ENCODE results near the gene RNF152. TPM values are rescaled to one million over a fixed set of nuclear protein-coding genes. Genes with fewer than 3 reads are reported as not detected.

RNF152 gene
- polyA plus RNA-seq, 5 donors, result 10.5 to 15.0 (median 11.7) TPM

DNA sequence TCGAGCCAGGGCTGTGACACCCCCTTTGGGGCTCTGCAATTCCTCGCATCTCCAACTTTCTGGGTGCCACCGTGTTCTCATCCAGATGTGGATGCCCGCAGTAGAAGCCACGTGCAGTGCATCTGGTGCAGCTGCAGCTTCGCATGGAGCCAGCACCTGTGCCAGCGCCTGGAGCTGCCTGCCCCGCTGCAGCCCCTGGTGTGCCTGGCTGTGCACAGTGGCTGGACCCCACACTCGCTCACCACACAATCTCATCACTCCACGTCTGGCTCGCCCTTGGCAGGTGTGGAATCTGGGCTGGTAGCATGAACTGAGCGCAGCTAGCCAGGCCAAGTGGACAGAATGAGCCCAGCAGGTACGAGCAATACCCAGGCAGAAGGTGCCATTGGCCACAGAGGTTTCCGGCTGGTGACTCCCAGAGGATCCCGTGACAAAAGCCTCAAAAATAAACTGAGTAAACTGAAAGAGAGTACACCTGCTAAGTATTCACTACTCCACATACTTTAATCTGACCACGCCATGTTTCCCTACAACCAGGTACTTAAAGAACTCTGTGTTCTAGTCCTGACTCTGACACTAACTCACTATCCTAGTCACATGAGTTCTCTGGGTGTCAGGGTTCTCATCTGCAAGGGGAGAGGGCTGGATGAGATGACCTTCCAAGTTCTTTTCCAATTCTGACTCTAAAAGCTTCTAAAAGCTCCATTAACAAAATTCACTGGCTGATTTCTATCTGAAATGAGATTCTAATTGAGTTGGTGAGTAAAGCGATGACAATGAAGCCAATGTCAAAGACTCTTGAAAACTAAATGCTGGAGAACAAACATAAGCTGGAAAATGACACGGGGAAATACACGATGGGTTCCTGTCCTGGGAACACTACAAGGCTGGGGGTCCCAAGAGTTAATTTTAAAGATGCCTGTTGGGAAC, 37.1 kb downstream of the RNF152 start:
- DNase-seq, result no peak

DNA sequence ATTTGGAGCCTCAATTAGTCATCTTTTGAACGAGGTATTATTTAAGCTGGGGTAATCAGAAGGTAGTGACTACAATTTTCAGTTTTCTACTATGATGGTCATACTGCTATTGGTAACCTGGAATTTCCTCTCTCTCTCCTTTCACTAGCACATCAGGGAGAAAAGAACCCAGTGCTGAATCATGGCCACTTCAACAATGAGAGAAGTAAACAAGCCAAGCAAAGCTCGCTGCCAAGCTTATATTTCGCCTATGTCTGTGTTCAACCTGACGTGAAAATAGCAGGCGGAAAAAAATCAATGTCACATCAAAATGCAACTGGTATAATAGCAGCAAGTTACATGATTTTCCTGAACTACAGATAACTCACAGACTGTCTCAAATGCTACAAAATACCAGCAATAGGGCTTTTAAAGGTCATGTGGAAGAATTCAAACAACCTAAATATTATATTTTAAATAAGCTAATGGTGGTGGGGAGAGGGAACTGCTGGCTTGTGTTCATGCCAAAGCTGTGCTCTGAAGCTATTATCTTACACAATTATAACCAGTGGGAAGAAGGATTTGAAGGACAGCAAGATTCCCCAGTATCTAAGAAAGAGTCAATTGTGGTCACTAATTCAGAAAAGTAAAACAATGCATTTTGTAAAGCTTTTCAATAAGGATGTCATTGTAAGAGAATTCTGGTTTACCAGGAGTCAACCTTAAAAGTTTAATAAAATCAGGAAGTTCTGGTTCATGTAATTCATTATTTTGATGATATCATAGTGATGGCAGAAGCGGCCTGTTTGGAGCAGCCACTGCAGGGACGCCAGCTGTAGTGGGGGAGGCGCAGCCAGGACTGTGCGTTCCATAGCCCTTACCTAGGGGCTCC, 38.0 kb downstream of the RNF152 start:
- no peak for DNase-seq

DNA sequence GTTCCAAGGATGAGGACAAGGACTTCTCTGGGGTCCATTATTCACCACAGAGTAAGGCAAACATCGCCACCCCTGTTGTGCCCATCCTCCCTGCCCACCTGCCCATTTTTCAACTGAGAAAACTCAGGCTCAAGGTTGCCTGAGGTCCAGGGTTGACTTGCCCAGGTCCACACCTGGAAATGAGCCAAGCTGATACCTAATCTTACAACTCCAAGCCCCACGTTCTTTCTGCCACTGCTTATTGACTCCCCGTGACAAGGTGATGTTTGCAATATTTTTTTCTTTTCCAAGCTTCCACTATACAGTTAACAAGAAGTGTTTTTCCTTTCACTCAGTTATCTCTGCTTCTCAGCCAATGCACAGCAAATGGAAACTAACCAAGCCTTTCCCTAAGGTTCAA, 39.0 kb downstream of the RNF152 start:
- no peak for DNase-seq

DNA sequence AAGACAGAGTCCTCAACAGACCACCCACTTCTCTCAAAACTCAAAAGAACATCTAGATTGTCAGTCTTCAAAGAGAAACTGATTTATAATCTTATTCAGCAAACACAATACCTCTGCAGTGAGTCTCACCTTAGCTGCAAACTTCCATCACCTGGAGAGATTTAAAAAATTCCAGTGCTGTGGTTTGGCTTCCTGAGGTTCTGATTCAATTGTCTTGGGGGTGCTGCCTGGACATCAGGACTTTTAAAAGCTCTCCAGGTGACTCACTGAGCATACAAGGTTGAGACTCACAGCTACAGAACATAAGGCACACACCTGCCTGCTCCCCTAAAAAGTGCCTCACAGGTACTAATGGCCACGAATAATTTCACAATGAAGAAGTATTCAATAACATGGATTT, 40.3 kb downstream of the RNF152 start:
- no peak for DNase-seq

DNA sequence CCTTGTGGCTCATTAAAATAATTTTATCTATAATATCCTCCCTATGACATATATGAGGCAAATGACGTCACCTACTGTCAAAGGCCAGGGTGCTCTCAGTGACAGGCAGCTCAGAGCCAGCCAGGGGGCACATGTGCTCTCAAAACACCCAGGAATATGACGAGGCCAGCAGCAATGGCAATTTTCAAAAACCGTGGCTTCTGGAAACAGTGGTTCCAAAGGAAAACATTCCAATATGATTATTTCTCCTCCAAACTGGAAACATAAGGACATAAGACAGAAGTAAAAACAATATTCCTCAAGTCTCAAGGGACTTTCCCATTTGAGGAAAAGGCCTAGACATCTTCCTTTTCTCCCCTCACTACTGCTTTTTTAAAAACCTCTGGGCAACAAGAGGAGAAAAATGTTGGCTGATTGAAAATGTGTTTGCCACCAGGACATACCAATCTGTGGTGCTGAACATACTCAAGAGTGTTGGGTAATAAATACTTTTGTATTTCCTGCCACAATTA, 40.8 kb downstream of the RNF152 start:
- no peak for DNase-seq

DNA sequence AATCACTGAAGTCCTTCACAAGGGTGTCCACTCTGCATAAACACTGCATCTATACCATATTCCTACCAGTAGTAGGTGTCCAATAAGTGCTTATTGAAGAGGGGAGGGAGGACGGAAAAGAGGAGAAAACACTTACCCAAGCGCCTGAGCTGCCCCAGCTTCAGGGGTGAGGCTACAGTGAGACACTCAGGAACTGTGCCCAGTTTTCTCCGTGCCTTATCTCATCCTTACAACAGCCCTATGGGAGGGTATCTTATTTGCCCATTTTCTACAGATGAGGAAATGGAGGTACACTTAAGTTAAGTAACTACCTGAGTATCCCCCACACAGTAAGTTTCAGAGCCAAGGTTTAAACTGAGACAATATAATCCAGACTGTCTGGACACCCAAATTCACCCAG, 41.5 kb downstream of the RNF152 start:
- no peak for DNase-seq

DNA sequence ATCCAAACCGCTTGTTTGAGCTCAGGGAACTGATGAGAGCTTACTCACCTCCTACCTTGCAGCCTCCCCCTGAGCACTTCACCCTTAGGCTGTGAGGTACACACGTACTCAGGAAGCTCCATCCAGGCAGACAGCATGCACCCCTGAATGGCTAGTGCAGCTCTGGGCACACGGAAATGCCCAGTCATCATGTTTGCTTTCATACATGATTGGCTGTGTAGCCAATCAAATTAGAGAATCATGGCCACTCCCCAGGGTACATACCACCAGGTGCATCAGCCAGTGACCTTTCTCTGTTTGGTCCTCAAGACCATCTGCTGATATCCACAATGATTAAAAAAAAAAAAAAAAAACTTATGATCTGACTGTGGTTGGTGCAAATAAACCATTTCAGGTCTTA, 42.1 kb downstream of the RNF152 start:
- DNase-seq, result no peak

DNA sequence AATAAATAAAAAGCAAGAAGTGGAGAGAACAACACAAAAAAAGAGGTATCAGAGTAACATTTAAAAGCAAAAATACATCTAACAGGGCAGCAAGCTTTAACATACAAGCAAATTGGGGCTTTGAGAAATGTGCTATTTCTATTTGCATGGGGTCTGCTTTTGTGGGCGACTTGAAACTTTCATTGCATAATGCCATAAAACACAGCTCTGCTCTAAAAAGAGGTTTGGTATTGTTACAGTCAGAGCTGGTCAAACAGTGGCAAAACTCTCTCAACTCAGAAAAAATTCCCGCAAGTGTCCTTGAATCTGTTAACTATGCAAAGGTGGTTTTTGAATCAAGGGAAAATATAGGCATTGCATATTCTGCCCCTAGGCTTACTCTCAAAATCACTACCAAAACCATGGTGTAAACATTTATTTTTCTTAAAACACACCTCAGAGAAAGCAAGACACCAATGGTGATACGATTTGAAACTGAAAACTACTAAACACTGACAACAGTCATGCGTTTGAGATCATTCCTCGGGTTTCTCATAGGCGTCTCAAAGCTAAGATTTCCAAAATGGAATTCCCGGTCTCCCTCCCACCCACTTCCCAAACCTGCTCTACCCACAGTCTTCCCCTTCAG, 45.5 kb downstream of the RNF152 start:
- DNase-seq, result no peak

DNA sequence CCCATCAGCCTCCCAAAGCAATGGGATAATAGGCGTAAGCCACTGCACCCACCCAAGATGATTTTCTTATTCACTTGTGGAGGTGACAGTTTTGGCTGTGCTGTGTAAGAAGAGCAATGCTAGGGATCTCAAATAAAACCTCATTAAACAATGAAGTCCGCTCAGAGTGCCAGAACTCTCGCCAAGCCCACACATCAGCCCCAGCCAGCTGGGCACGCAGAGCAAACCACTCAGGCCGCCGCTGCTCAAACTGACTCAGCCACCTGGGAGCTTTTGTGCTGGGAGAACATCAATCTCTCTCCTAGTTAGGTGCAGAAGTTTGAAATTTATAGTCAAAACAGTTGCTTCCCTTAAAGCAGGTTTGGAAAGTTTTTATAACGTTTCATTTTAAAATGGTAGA, 47.6 kb downstream of the RNF152 start:
- DNase-seq, result no peak

DNA sequence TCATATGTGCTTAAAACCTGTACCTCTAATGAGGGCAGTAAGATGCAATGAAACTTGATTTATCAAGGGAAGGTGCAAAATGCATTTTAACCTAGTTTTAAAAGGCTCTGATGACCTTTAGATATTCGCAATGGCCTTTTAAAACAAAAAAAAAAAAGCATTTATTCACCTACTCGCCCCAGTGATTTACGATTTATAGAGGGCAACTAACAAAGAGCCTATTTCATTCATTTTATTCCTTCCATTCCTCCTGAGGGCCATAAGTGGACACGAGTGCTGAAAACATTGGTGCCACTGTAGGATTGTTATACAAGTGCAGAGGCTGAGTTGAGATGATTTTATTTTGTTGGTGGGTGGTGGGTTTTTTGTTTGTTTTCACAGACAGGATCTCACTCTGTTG, 48.1 kb downstream of the RNF152 start:
- no peak for DNase-seq

DNA sequence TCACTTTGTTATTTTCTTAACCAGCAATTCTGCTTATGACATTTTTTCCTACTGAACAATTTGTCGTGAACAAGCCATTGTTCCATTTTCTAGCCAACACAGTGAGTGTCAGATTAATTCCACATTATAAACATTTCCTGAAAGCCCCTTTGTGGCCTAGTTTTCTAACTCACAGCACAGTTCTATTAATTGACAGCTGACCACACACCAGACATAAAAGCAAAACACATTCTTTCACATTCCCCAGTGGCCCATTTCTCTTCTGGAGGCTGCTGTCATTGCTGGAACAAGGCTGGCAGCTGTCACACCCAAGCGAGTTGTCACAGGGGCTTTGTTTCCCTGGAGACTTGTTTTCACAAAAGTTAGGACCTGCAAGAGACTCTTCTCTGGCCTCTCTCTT, 50.7 kb downstream of the RNF152 start:
- no peak for DNase-seq

DNA sequence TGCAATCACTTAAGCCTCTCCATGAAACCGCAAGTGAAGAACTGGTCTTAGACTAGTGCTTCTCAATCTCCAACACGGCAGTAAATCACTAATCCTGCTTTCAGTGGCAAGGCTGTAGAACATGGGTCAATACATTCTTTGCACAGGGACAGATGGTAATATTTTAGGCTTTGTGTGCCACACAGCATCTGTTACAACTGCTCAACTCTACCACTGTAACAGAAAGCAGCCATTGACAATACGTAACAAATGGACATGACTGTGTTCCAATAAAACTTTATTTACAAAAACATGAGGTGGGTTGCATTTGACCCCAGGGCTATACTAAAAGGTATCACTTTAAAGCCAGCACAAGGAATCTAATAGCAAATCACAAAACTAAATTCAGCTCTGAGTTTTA, 51.1 kb downstream of the RNF152 start:
- DNase-seq, result no peak

DNA sequence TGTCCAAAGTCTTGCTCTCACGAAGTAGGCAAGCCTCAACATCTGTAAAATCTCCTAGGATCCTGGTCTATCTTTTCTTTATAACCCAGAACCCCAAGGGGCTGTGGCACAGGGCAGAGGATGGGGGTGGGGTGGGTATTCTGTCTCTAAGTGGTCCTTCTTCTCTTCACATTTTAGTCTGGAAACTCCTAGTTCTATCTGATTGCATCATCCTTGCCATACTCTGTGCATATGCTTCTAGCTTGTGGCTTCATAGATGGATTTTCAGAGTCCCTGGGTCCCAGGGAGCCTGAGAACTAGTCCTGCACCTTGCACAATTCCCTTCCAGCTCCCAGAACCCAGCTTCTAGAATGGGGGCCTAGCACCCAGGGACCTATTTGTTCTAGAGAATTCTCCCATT, 52.5 kb downstream of the RNF152 start:
- DNase-seq, result no peak

DNA sequence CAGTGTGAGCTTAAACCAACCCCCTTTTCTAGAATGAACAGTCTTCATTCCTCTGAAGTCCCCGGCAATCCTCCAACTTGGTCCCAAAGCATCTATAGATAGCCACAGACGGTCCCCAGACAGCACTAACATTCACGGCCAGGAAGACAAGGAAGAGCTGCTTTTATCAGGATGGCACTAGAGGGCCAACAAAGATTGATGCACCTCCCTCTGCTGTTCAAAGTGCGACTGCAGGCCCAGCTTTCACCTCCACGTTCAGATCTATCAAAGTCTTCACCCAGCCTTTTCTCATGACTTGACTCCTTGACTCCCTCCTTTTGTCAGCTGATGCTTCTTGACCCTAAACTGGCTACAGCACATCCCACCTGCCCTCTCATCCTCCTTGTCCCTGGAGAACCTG, 54.3 kb downstream of the RNF152 start:
- no peak for DNase-seq

DNA sequence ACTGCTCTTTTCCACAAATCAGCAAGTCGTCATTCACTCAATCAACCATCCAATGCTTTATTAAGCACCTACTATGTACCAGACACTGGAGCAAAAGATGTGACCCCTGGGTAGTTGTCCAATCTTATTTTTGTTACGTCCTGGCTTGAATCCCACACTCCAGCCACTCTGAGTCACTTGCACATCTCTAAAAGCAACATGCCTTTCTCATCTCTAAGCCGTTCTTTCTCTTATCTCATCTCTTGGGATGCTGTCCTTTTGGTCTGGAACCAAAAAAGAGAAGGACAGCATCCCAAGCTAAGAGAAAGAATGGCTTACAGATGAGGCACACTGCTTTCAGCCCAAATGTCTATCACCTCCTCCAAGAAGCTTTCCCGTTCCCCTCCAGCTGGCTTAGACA, 58.8 kb downstream of the RNF152 start:
- no peak for DNase-seq

DNA sequence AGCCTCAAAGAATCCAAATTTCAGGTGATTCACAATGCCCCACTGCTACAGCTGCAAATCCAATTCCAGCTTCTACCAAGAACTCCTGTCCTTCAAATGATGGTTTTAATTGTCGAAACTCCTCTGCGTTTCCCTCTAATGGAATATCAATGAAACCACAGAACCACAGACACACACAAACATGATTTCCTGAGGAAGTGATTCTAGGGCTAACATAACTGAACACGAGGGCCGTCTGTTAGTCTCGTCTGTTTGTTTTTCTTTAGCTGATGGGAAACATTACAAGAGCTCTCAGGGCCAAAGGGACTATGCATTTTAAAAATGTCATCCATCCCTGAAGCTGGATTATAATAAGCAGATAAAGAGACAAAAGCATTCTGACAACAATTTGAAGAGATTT, 59.4 kb downstream of the RNF152 start:
- no peak for DNase-seq

DNA sequence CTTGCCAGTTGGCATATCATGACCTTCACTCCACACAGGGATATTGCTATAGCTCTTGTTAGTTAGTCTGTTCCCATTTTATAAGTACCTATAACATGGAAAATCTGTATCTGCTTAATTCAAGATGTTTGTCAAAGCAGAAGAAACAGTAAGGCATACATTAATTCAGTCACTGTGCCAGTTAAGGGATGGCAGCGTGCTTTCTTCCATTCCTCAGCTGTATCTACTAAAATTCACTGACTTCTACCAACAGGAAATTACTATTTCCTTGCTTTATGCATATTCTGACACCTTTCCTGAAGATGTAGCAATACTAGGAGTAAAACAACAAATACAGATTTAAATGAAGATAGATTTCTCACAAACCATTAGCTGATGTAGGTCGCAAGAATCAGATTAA, 59.9 kb downstream of the RNF152 start:
- no peak for DNase-seq

DNA sequence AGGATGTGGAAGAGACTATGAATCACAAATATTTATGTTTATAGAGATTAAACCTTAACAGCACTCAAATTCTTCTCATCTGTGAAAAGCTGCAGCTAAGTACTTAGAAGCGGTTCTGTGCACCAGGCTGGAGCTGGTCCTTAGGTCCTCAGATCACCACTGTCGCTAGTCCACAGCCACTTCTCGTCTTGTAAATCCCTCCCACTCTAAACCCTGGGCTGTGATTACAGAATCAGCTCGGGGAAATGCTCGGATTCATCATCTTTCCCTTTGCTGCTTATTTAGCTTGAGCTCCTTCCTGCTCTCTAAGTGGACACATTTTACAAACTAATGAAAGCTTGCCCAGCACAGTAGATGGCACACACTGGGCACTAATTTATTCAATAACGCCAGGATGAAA, 61.7 kb downstream of the RNF152 start:
- no peak for DNase-seq

DNA sequence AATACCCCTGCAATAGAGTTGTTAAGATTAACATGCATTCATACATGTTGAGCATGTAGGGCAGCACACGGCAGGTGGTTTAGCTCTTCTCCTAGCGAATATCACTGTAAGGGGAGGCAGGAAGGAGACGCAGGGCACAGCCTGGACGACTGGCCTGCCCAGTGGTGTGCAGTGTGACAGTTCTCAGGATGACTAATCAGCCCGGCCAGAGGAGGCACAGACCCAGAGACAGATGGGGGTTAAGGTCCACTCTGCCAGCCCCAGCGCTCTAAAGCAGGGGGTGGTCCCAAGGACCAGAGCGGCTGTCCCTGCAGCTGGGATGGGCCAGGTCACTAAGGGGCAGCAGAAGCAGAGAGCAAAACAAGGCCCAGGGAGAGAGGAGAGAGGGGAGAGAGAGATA, 63.7 kb downstream of the RNF152 start:
- no peak for DNase-seq

DNA sequence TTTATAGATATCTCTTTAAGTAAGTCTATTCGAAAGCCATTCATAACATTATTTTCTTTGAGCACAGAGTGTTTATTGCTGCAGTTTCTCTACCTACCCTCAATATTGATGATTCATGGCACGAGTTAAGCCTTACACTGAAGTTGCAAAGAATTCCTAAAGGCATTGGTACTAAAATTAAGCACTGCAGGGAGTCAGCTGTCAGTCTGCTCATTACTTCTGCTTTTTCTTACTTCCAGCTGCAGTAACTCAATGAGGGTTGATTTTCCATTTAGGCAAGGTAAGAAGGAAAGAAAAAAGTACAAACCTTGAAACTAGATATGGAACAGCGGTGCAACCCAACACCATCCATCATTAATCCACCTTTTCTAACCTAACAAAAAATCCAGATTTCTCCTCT, 65.2 kb downstream of the RNF152 start:
- DNase-seq, result no peak

DNA sequence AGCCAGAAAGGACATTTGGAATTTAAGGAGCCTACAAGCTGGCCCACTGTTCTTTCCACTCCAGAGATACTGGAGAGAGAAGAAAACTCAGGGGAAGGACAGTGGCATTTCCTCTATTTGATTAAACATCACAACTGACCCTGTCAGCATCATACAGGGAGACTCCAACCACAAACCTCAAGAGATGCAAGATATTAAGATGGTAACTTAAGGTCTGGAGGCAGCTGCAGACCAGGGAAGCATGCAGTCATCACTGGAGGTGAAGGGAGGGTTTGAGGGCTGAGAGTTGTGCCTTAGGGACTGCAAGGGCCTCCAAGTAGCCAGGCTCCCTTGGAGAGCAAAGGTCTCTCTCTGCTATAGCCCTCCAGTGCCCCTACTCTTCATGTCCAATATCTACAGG, 67.4 kb downstream of the RNF152 start:
- no peak for DNase-seq

DNA sequence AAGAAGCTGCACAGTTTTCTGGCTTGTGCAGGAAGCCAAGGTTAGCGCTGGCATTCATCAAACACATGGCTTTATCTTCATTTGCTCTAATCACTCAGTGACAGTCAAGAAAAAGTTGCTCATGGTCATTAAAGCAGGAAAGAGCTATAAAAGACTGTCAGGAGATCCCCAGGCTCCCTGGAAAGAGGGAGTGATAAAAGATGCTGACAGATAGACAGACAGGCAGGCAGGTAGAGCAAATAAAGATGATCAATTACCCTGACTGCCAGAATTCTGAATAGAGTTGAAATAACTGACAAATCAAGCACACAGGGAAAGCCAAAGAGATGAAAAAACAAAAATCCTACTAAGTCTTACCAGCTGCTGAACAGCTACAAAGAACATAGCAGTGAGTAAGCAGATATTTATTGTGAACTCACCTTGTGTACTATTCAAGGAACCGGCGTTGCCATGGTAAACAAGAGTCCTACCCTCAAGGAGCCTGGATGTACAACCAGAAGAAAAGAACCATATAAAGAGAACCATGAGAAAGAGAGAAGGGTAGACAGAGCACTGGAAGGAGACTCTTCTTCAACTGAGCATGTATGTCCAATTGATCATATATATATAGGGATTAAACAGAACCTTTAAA, 68.0 kb downstream of the RNF152 start:
- no peak for DNase-seq

Data from right lung (tissue), 5 donors.